WTC11 (cell line): ENCODE measurements around the gene STK24. TPM values are rescaled to one million over a fixed set of nuclear protein-coding genes. Genes with fewer than 3 reads are reported as not detected.

Experiments used
- ATAC-seq: fragments of 200-7000 bp; cut with Tn5 transposase; 2 replicates; pipeline ENCODE4 v1.10.0; 2021; ENCODE audit warnings: mild to moderate bottlenecking, moderate library complexity
- CTCF ChIA-PET: fragments of 300-600 bp; sonication (Branson Sonifier 250); formaldehyde crosslinking; loops from one replicate; lab custom pipeline; 2021; ENCODE audit warnings: antibody characterized with exemption; lab: Charles Lee
- POLR2A ChIA-PET: fragments of 350-600 bp; sonication (Branson Sonifier 250); formaldehyde crosslinking; loops from one replicate; lab custom pipeline; 2021; ENCODE audit warnings: antibody characterized with exemption; lab: Charles Lee
- DNase-seq: peaks from one replicate; pipeline ENCODE4 v3.0.0; 2021; ENCODE audit warnings: low spot score
- H3K27ac Mint-ChIP-seq: 2 replicates; pipeline ENCODE4 v1.8.0; 2021; ENCODE audit warnings: mixed read lengths
- H3K27me3 Mint-ChIP-seq: 2 replicates; pipeline ENCODE4 v1.8.0; 2021; ENCODE audit warnings: low read depth, mild to moderate bottlenecking, moderate library complexity, mixed read lengths
- H3K36me3 Mint-ChIP-seq: 2 replicates; pipeline ENCODE4 v1.8.0; 2021; ENCODE audit warnings: mixed read lengths
- H3K4me1 Mint-ChIP-seq: 2 replicates; pipeline ENCODE4 v1.8.0; 2022; ENCODE audit warnings: mixed read lengths
- H3K4me3 Mint-ChIP-seq: 2 replicates; pipeline ENCODE4 v1.8.0; 2021; ENCODE audit warnings: mild to moderate bottlenecking, moderate library complexity, mixed read lengths
- H3K9me3 Mint-ChIP-seq: 2 replicates; pipeline ENCODE4 v1.8.0; 2021; ENCODE audit warnings: mixed read lengths
- CBFB ChIP-seq: sonication (generic); formaldehyde crosslinking; IDR thresholded peaks from 2 replicates; pipeline ENCODE4 v1.8.1; 2022; ENCODE audit warnings: mild to moderate bottlenecking, low read depth, missing genetic modification reagents
- ELF4 ChIP-seq: sonication (generic); formaldehyde crosslinking; IDR thresholded peaks from 2 replicates; pipeline ENCODE4 v1.8.1; 2022; ENCODE audit warnings: low read depth, mild to moderate bottlenecking, moderate library complexity, missing genetic modification reagents
- EMX1 ChIP-seq: fragments of 250-450 bp; sonication (Bioruptor Pico); IDR thresholded peaks from 2 replicates; pipeline ENCODE4 v1.8.0; 2021; ENCODE audit warnings: mild to moderate bottlenecking
- ESRRA ChIP-seq: sonication (generic); formaldehyde crosslinking; IDR thresholded peaks from 2 replicates; pipeline ENCODE4 v1.8.1; 2022; ENCODE audit warnings: mild to moderate bottlenecking, missing genetic modification reagents, borderline replicate concordance
- ETV6 ChIP-seq: sonication (generic); formaldehyde crosslinking; IDR thresholded peaks from 2 replicates; pipeline ENCODE4 v1.8.1; 2022; ENCODE audit warnings: mild to moderate bottlenecking, missing genetic modification reagents
- FOXJ3 ChIP-seq: sonication (generic); formaldehyde crosslinking; IDR thresholded peaks from 2 replicates; pipeline ENCODE4 v1.9.0; 2021; ENCODE audit warnings: missing genetic modification reagents, mild to moderate bottlenecking, borderline replicate concordance
- GTF2I ChIP-seq: fragments of 250-450 bp; sonication (Bioruptor Pico); conservative IDR thresholded peaks from 2 replicates; pipeline ENCODE4 v1.4.0; 2021; ENCODE audit warnings: mild to moderate bottlenecking
- KAT7 ChIP-seq: sonication (generic); formaldehyde crosslinking; IDR thresholded peaks from 2 replicates; pipeline ENCODE4 v1.8.1; 2023; ENCODE audit warnings: missing genetic modification reagents, mild to moderate bottlenecking, borderline replicate concordance
- MYBL2 ChIP-seq: sonication (generic); formaldehyde crosslinking; IDR thresholded peaks from 2 replicates; pipeline ENCODE4 v1.8.1; 2023; ENCODE audit warnings: mild to moderate bottlenecking, moderate library complexity, missing genetic modification reagents
- NR1H2 ChIP-seq: sonication (generic); formaldehyde crosslinking; IDR thresholded peaks from 2 replicates; pipeline ENCODE4 v1.9.0; 2021; ENCODE audit warnings: mild to moderate bottlenecking, moderate library complexity, missing genetic modification reagents
- SMAD3 ChIP-seq: sonication (generic); formaldehyde crosslinking; IDR thresholded peaks from 2 replicates; pipeline ENCODE4 v1.8.0; 2022; ENCODE audit warnings: missing genetic modification reagents, mild to moderate bottlenecking, borderline replicate concordance
- SP1 ChIP-seq: sonication (generic); formaldehyde crosslinking; conservative IDR thresholded peaks from 2 replicates; pipeline ENCODE4 v1.8.1; 2022; ENCODE audit warnings: missing genetic modification reagents
- TEAD4 ChIP-seq: sonication (generic); formaldehyde crosslinking; IDR thresholded peaks from 2 replicates; pipeline ENCODE4 v1.8.0; 2022; ENCODE audit warnings: mild to moderate bottlenecking, missing genetic modification reagents
- ZNF138 ChIP-seq: sonication (generic); formaldehyde crosslinking; conservative IDR thresholded peaks from 2 replicates; pipeline ENCODE4 v1.8.1; 2022; ENCODE audit warnings: mild to moderate bottlenecking, moderate library complexity, missing genetic modification reagents
- ZNF317 ChIP-seq: sonication (generic); formaldehyde crosslinking; IDR thresholded peaks from 2 replicates; pipeline ENCODE4 v1.8.1; 2023; ENCODE audit warnings: low read depth, mild to moderate bottlenecking, moderate library complexity, missing genetic modification reagents, borderline replicate concordance
- ZNF416 ChIP-seq: fragments of 250-450 bp; sonication (Bioruptor Pico); IDR thresholded peaks from 2 replicates; pipeline ENCODE4 v1.9.0; 2021; ENCODE audit warnings: mild to moderate bottlenecking, inconsistent platforms
- ZNF671 ChIP-seq: fragments of 250-450 bp; sonication (Bioruptor Pico); IDR thresholded peaks from 2 replicates; pipeline ENCODE4 v1.8.0; 2021; ENCODE audit warnings: mild to moderate bottlenecking
- total RNA-seq: library from RNA; stranded (reverse); gene quantifications from 3 replicates; pipeline ENCODE4 v1.2.3, GENCODE V29; 2021
- TF ChIP-seq, protein P1 (sequence below): fragments of 250-450 bp; sonication (Bioruptor Pico); IDR thresholded peaks from 2 replicates; pipeline ENCODE4 v1.9.0; 2021; ENCODE audit warnings: mild to moderate bottlenecking
- TF ChIP-seq, protein P2 (sequence below): fragments of 200-600 bp; IDR thresholded peaks from 2 replicates; pipeline ENCODE4 v1.8.0; 2022; ENCODE audit warnings: antibody characterized with exemption
- TF ChIP-seq, protein P3 (sequence below): sonication (generic); formaldehyde crosslinking; IDR thresholded peaks from 2 replicates; pipeline ENCODE4 v1.8.0; 2022; ENCODE audit warnings: mild to moderate bottlenecking, missing genetic modification reagents
- TF ChIP-seq, protein P4 (sequence below): sonication (generic); formaldehyde crosslinking; IDR thresholded peaks from 2 replicates; pipeline ENCODE4 v1.8.0; 2023; ENCODE audit warnings: missing genetic modification reagents
- TF ChIP-seq, protein P5 (sequence below): sonication (generic); formaldehyde crosslinking; IDR thresholded peaks from 2 replicates; pipeline ENCODE4 v1.8.0; 2023; ENCODE audit warnings: missing genetic modification reagents, mild to moderate bottlenecking, borderline replicate concordance
- TF ChIP-seq, protein P6 (sequence below): fragments of 250-450 bp; sonication (Bioruptor Pico); IDR thresholded peaks from 2 replicates; pipeline ENCODE4 v1.9.0; 2021; ENCODE audit warnings: moderate library complexity, mild to moderate bottlenecking, inconsistent platforms, borderline replicate concordance

Gene STK24
- total RNA-seq, 1 experiment from 2014 or later, result 138 TPM

DNA sequence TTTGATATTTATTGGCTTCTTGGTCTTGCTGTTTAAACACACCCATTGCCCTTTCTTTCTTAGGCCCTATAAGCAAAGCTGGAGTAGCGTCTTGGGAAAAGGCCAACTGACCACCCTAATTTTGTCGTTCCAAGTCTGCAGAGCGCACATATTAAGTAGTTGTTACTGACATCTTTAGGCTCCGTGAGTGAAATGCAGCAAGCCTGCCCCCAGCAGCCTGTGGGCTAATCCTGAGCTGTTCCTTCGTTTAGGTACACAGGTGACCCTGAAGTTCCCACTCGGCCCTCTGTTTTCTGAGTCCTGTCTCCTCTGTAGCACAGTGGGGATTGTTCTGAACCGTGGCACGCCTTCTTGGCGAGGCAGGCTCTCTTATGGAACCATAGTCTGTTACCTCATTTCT is 170.5 kb downstream of the STK24 start:
- TF ChIP-seq ZNF416 (CRISPR knock-in tag), result no peak
- TF ChIP-seq KAT7 (CRISPR knock-in tag), result no peak
- TF ChIP-seq ESRRA (CRISPR knock-in tag), result no peak
- TF ChIP-seq MYBL2, result no peak
- no peak for TF ChIP-seq SMAD3 (CRISPR knock-in tag)
- no peak for TF ChIP-seq ZNF138 (CRISPR knock-in tag)
- no peak for TF ChIP-seq ZNF317
- TF ChIP-seq, protein P1, sequence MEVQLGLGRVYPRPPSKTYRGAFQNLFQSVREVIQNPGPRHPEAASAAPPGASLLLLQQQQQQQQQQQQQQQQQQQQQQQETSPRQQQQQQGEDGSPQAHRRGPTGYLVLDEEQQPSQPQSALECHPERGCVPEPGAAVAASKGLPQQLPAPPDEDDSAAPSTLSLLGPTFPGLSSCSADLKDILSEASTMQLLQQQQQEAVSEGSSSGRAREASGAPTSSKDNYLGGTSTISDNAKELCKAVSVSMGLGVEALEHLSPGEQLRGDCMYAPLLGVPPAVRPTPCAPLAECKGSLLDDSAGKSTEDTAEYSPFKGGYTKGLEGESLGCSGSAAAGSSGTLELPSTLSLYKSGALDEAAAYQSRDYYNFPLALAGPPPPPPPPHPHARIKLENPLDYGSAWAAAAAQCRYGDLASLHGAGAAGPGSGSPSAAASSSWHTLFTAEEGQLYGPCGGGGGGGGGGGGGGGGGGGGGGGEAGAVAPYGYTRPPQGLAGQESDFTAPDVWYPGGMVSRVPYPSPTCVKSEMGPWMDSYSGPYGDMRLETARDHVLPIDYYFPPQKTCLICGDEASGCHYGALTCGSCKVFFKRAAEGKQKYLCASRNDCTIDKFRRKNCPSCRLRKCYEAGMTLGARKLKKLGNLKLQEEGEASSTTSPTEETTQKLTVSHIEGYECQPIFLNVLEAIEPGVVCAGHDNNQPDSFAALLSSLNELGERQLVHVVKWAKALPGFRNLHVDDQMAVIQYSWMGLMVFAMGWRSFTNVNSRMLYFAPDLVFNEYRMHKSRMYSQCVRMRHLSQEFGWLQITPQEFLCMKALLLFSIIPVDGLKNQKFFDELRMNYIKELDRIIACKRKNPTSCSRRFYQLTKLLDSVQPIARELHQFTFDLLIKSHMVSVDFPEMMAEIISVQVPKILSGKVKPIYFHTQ (CRISPR knock-in tag), result no peak
- TF ChIP-seq, protein P2, sequence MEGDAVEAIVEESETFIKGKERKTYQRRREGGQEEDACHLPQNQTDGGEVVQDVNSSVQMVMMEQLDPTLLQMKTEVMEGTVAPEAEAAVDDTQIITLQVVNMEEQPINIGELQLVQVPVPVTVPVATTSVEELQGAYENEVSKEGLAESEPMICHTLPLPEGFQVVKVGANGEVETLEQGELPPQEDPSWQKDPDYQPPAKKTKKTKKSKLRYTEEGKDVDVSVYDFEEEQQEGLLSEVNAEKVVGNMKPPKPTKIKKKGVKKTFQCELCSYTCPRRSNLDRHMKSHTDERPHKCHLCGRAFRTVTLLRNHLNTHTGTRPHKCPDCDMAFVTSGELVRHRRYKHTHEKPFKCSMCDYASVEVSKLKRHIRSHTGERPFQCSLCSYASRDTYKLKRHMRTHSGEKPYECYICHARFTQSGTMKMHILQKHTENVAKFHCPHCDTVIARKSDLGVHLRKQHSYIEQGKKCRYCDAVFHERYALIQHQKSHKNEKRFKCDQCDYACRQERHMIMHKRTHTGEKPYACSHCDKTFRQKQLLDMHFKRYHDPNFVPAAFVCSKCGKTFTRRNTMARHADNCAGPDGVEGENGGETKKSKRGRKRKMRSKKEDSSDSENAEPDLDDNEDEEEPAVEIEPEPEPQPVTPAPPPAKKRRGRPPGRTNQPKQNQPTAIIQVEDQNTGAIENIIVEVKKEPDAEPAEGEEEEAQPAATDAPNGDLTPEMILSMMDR, result no peak
- TF ChIP-seq GTF2I, result no peak
- TF ChIP-seq CBFB, result no peak
- TF ChIP-seq, protein P3, sequence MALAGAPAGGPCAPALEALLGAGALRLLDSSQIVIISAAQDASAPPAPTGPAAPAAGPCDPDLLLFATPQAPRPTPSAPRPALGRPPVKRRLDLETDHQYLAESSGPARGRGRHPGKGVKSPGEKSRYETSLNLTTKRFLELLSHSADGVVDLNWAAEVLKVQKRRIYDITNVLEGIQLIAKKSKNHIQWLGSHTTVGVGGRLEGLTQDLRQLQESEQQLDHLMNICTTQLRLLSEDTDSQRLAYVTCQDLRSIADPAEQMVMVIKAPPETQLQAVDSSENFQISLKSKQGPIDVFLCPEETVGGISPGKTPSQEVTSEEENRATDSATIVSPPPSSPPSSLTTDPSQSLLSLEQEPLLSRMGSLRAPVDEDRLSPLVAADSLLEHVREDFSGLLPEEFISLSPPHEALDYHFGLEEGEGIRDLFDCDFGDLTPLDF (CRISPR knock-in tag), result no peak
- peaks cover 13% of the 10 kb centered on the region for H3K4me1 Mint-ChIP-seq
- ChIA-PET POLR2A (no interaction called here), CTCF (interaction anchor here (0.5 to 4.5 kb wide), 7 partner anchors 16 to 529 kb away, joined by 3 to 26 read pairs (median 8); no protein-coding TSS in a partner anchor)
- H3K27me3 Mint-ChIP-seq, result no peaks in the 10 kb centered on the region
- H3K27ac Mint-ChIP-seq, result peak overlapping the region; percentile 58
- DNase-seq (no peak), ATAC-seq (peak; percentile 23)
- H3K4me3 Mint-ChIP-seq, result no peak overlapping the region
- peaks cover 12% of the 10 kb centered on the region for H3K36me3 Mint-ChIP-seq
- H3K9me3 Mint-ChIP-seq, result no peaks in the 10 kb centered on the region

DNA sequence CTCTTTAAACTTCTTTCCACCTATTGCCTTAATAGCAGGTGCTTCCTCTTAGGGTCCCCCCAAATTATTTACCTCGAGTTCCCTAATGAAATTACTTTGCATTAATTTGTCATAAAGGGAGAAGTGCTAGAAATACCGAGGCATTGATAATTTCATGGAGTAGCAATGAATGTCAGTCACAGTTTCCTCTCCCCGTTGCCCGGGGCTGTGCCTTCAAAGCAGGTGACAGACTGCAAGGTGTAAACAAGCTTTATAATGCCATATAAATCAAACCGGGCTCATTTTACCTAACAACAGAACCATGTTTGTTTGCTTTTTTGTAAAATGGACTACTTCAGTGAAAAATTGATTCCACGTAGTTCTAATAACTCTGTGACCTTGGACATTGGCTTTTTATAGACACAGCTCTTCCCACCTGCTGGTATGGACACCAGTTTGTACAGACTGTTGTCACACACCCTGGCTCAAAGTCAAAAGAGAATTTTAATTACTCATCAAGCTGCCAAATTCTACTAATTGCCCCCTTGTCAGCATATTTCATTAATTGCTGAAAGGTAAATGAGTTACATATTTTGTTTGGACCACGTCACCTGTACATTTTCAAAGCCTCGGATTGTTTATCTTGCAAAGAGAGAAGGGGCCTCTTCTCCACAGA is 171.1 kb downstream of the STK24 start:
- peaks cover 12% of the 10 kb centered on the region for H3K36me3 Mint-ChIP-seq
- TF ChIP-seq FOXJ3 (CRISPR knock-in tag) (no peak), ZNF671 (CRISPR knock-in tag) (no peak), ELF4 (CRISPR knock-in tag) (no peak), TEAD4 (CRISPR knock-in tag) (no peak), NR1H2 (CRISPR knock-in tag) (no peak), SP1 (no peak), ZNF138 (CRISPR knock-in tag) (no peak), EMX1 (CRISPR knock-in tag) (no peak), ETV6 (CRISPR knock-in tag) (no peak), ESRRA (CRISPR knock-in tag) (no peak)
- TF ChIP-seq, protein P4, sequence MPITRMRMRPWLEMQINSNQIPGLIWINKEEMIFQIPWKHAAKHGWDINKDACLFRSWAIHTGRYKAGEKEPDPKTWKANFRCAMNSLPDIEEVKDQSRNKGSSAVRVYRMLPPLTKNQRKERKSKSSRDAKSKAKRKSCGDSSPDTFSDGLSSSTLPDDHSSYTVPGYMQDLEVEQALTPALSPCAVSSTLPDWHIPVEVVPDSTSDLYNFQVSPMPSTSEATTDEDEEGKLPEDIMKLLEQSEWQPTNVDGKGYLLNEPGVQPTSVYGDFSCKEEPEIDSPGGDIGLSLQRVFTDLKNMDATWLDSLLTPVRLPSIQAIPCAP (CRISPR knock-in tag), result no peak
- TF ChIP-seq, protein P5, sequence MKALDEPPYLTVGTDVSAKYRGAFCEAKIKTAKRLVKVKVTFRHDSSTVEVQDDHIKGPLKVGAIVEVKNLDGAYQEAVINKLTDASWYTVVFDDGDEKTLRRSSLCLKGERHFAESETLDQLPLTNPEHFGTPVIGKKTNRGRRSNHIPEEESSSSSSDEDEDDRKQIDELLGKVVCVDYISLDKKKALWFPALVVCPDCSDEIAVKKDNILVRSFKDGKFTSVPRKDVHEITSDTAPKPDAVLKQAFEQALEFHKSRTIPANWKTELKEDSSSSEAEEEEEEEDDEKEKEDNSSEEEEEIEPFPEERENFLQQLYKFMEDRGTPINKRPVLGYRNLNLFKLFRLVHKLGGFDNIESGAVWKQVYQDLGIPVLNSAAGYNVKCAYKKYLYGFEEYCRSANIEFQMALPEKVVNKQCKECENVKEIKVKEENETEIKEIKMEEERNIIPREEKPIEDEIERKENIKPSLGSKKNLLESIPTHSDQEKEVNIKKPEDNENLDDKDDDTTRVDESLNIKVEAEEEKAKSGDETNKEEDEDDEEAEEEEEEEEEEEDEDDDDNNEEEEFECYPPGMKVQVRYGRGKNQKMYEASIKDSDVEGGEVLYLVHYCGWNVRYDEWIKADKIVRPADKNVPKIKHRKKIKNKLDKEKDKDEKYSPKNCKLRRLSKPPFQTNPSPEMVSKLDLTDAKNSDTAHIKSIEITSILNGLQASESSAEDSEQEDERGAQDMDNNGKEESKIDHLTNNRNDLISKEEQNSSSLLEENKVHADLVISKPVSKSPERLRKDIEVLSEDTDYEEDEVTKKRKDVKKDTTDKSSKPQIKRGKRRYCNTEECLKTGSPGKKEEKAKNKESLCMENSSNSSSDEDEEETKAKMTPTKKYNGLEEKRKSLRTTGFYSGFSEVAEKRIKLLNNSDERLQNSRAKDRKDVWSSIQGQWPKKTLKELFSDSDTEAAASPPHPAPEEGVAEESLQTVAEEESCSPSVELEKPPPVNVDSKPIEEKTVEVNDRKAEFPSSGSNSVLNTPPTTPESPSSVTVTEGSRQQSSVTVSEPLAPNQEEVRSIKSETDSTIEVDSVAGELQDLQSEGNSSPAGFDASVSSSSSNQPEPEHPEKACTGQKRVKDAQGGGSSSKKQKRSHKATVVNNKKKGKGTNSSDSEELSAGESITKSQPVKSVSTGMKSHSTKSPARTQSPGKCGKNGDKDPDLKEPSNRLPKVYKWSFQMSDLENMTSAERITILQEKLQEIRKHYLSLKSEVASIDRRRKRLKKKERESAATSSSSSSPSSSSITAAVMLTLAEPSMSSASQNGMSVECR (CRISPR knock-in tag), result no peak
- TF ChIP-seq, protein P6, sequence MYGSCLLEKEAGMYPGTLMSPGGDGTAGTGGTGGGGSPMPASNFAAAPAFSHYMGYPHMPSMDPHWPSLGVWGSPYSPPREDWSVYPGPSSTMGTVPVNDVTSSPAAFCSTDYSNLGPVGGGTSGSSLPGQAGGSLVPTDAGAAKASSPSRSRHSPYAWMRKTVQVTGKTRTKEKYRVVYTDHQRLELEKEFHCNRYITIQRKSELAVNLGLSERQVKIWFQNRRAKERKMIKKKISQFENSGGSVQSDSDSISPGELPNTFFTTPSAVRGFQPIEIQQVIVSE (CRISPR knock-in tag), result no peak
- TF ChIP-seq, all 79 proteins: peak for 0
- ChIA-PET CTCF (interaction anchor here (0.5 to 4.5 kb wide), 11 partner anchors 9 to 529 kb away, joined by 3 to 26 read pairs (median 5); no protein-coding TSS in a partner anchor), POLR2A (no interaction called here)
- no peak for DNase-seq
- no peaks in the 10 kb centered on the region for H3K9me3 Mint-ChIP-seq
- H3K27me3 Mint-ChIP-seq, result no peaks in the 10 kb centered on the region
- ATAC-seq, result no peak
- no peak overlapping the region for H3K4me3 Mint-ChIP-seq
- peaks cover 13% of the 10 kb centered on the region for H3K4me1 Mint-ChIP-seq
- H3K27ac Mint-ChIP-seq, result peak overlapping the region; percentile 58
